T follicular helper cell (primary cell): Measurements from ENCODE around the gene APBB1IP.
A peak's percentile ranks its signal among the peaks of the same experiment; 100 is the strongest.
"Not testable (repeated sequence)": the region's sequence is repeated elsewhere in the genome, so short reads cannot be mapped to it uniquely, and the experiment has no call there.

Experiments
- DNase-seq: peaks from one replicate; pipeline ENCODE4 v3.0.0-alpha.2; 2020; ENCODE audit warnings: low read depth

APBB1IP gene

DNA sequence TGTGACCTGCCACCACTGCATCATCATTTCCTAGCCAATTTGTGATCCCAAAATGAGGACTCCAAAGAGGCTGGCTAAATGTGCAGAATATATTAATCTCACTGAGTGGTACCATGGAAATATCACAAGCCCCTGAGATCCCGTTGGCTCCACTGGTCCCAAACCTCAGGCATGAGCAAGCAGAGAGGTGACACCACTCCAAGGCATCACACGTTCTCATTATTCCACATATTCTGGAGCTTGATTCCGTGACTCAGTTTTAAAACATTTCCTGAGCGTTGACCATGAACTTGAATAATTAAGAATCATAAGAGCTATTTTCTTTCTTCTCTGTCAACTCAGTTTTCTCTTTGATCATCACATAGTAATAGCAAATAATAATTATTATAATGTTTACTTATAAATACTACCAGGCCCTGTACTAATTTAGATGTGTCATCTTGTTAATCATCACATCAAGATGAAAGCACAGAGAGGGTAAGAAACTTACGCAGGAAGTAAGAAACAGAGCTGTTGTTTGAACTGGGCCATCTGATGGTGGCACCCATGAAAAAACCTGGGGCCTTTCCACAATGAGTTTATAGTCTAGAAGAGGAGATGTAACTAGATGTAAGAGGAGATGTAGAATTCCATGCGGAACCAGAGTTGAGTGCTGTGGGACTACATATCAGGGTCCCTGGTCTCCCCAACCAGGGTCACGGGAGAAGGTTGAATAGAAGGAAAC lies 3.5 kb downstream of the APBB1IP start:
- peak; percentile 27 for DNase-seq

DNA sequence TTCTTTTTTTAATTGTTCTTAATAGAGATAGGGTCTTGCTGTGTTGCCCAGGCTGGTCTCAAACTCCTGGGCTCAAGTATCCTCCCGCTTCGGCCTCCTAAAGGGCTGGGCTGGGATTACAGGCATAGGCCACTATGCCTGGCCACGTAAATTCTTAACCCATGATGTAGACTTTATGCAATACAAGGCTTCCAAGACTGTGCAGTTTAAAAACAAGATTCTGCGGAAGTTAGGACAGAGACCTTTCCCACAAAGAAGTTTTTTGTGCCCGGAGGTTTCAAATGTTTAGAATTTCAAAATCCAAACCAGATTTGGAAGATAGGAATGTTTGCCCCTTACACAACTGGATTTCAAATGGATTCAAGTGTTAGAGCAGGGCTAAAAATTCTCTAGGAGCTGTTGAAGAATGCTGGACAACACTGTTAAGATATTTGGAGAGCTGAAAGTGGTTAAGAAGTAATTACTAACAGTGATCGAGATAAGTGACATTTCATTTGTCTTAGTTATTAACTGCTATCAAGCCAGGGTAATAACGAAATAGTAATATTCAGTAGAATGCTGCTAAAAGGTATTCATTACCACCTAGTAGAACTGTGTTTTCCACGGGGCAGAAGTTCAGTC lies 7.4 kb downstream of the APBB1IP start:
- no peak for DNase-seq

- DNase-seq: no peak
These were observed 8.1 kb downstream of the APBB1IP start for GRCh38 chr10:26446258-26446657.

DNA sequence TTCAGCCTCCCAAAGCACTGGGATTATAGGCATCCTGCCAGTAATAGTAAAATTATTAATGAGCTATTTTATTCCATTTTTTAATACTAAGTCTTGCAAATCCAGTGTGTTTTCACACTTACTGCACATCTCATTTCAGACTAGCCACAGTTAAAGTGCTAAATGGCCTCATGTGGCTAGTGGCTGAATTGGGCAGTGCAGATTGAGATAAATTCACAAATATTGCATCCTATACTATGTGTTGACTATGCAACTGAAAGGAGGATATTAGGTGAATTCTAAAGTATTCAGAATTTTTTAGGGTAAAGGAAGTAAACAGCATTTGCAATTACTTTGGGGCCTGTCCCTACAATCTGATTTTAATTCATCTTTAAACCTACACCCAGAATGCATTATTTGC lies 10.2 kb downstream of the APBB1IP start:
- no peak for DNase-seq

DNA sequence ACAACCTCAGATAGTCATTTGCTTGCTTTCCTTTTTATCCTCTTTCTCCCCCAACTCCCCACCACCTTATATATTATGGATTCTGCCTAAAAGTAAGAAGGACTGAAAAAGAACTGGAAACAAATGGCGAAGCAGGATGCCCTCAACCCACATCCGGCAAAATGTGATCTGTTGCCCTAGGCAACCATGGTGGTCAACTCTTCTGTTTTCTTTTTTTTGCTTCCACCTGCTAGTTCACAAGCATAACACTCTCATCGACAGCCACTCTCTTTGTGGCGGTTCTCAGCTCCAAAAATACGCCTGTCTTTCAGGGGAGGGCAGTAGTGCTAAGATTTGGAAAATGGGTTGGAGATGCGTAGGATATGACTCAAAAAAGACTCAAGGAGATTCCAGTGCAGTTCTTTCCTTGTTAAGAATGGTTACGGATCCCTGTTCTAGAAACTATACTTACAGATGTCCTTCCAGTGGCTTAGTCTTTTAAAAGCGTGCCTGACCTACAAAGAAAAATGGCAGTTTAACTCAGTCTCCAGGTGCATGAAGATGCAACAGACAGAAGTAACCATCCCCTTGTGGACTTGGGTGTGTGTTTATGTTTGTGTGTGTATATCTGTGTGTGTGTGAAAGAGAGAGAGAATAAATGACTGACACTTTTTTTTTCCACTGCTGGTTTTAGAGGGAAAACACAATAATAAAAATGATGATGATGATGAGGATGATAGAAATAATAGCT lies 10.7 kb downstream of the APBB1IP start:
- peak; percentile 68 for DNase-seq

GRCh38 chr10:26449726-26450125 lies 11.6 kb downstream of the APBB1IP start:
- DNase-seq: no peak

DNA sequence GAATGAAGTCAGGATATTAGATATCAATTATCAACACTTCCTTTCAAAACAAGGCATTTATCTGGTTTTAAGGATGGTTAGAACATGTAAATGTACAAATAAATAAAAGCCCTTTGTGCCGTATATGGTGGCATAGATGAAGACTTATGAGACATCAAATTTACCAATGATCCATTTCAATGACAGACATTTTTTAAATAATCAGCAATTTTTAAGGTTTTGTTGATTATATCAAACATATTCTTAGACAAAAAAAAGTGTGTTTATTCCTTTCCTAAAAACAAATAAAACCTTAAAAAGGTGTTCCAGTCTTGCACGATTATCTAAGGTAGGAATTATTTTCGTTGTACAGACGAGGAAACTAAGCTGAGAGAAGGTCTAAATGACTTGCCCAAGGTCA lies 13.8 kb downstream of the APBB1IP start:
- DNase-seq: no peak

DNA sequence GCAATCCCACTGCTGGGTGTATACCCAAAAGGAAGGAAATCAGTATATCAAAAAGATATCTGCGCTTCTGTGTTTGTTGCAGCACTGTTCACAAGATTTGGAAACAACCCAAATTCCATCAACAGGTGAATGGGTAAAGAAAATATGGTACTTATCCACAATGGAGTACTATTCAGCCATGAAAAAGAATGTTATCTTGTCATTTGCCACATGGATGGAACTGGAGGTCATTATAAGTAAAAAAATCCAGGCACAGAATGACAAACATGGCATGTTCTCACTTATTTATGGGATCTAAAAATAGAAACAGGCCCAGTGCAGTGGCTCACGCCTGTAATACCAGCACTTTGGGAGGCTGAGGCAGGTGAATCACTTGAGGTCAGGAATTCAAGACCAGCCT lies 15.7 kb downstream of the APBB1IP start:
- no peak for DNase-seq

DNA sequence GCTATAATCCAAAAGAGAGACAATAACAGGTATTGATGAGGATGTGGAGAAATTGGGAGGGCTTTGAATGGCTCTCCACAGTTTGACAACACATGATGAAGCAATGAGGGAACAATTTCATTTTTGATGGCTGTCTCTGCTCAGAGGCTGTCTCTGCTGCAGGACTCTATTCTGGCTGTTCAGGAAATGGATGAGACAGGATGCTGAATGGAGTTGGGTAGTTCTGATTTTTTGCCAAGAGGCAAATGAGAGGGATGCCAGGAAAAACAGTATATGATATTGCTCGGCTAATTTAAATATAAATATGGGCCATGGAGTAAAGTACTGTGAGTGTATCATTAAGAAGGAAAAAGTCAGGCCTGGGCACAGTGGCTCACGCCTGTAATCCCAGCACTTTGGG lies 16.8 kb downstream of the APBB1IP start:
- DNase-seq: no peak

DNA sequence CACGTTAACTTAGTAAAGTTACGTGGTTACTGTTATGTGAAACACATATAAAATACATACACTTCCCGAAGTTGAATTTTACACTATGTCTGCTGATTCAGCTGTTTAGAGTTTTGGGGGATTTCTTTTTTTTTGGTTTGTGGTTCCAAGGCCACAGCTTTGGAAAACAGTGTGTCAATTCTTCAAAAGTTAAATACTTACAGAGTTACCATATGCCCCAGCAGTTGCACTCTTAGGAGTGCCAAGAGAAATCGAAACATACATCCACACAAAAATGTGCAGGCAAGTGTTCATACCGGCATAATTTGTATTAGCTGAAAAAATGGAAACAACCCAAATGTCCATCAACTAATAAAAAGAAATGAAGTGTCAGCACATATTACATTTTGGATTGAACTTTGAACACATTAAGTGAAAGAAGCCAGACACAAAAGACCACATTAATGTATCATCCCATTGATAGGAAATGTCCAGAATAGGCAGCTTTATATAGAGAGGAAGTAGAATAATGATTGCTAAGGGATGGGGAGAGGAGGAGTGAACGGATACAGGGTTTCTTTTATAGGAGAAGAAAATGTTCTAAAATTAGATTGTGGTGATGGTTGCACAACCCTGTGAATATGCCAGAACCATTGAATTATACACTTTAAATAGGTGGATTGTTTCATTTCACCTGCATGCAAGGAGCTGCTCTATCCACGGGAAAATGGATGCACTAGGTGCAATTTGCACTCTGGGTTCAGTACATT lies 17.6 kb downstream of the APBB1IP start:
- DNase-seq: no peak

- no peak for DNase-seq
These were observed 18.9 kb downstream of the APBB1IP start for GRCh38 chr10:26457088-26457487.

GRCh38 chr10:26460736-26461135 lies 22.6 kb downstream of the APBB1IP start:
- DNase-seq: no peak

DNA sequence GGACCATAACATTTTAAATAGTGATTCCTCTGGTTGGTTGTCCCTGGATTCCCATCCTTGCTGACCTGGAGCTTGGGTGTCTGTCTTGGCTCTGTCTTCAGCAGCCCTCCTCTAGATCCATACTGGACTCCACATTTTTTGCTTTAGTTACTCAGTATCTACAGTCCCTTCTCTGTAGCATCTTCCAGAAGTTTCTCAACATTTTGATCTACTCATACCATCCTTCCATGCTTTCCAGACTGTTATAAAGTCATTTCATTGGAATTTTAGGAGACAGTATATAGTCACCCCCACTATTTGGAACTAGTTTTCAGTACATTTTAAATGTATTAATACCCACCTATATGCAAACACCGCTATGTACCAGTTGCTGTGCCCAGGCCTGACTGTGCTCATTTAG lies 25.8 kb downstream of the APBB1IP start:
- no peak for DNase-seq

DNA sequence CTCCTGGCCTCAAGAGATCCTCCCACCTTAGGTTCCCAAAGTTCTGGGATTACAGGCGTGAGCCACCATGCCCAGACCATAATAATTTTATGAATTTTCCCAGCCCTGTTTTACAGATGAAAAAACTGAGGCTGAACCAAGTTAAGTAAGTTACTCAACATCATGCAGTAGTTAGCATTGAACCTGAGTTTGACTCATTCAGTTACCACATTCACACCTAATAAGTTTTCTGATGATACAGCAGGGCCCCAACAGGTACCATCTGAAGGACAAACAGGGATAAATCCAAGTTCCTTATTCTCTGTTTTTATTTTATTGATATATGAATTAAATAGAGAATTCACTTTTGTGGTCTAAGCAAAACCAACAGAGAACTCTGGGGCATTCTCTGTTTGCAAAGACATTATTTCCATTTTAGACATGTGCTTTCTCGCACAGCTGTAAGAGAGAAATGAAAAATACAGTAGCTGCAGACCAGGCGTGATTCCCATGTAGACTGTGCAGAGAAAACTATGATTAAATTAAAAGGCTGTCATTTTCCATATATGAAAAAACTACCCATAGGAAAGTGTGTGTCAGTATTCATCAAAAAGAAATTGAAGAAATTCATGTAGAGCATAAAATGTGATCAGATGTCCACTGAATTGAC lies 26.6 kb downstream of the APBB1IP start:
- DNase-seq: no peak

GRCh38 chr10:26466531-26466930 lies 28.4 kb downstream of the APBB1IP start:
- not testable (repeated sequence) for DNase-seq

DNA sequence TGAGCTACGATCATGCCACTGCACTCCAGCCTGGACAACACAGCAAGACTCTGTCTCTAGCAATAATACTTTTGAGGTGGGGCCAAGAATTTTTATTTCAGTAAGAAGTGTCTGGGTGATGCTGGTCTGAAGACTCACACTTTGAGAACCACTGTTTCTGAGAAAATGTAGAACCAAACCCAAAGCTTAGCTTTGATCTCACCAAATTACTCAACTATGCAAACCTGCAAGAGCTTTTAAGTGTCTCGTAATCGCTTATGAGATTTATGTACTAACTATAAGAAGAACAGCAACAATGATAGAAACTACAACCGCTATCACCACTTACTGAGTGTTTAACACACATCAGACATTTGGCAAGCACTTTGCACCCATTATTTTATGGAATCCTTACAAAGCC lies 29.5 kb downstream of the APBB1IP start:
- DNase-seq: no peak

DNA sequence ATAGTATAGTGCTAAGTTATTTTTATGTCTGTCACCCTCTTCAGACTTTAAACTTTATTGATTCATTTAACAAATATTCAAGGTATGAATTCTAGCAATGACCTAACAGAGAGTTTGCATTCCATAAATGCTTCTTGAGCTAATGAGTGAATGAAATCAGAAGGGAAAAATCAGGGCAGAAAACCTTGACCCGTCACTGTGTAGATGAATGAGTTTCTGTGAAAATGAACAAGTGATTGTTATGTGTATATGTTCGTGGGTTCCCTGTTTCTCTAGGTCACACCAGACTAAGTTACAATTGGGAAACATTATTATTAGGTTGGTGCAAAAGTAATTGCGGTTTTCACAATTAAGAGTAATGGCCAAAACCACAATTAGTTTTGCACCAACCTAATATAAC lies 30.1 kb downstream of the APBB1IP start:
- DNase-seq: no peak

DNA sequence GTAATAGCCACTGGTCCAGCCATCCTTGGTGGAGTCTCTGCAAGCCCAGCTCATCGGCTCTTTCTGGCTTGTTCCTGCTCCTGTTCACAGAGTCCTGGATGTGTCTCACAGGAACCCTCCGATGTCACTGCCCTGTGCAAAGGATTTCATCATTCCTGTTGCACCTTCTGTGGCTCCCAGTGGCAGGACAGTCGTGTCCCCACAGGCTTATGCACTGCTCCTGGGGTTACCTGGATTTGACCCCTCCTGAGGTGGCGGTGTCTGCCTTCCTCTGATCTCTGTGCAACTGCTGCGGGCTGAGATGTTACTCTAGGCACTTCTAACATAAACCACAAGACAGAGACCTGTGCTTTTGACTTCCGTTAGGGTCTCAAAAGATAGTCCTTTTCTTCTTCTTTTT lies 30.6 kb downstream of the APBB1IP start:
- DNase-seq: peak; percentile 45

DNA sequence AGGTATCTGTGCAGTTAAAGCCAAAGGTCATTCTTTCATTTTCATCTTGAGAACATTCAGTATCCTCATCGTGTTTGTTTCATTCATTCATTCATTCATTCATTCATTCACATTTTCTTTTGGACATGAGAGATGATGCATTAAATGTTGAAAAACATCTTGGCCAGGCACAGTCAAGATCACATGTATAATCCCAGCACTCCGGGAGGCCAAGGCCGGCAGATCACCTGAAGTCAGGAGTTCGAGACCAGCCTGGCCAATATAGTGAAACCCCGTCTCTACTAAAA lies 34.3 kb downstream of the APBB1IP start:
- no peak for DNase-seq

- DNase-seq: no peak
These were observed 35.9 kb downstream of the APBB1IP start for GRCh38 chr10:26474026-26474425.

- not testable (repeated sequence) for DNase-seq
These were observed 36.7 kb downstream of the APBB1IP start for GRCh38 chr10:26474845-26475244.

DNA sequence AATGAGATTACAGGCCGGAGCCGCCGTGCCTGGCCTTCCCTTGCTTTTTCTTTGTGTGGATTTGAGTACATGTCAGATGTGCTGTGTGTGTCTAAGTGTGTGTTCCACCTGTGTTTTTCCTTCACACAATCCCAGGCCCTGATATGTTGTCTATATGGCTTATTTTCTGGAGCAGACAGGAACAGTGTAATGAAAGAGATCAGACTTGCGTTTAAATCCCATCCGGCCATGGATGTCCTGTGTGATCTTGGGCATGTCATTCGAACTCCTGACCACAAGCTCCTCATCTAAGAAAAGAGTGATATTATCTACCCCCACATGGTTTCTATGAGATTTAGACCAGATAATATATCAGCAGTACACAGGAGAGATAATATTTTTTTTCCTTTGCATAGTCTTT lies 37.2 kb downstream of the APBB1IP start:
- no peak for DNase-seq
